K562 (cell line): ENCODE measurements around the gene C4BPB. TPM values are rescaled to one million over a fixed set of nuclear protein-coding genes. Genes with fewer than 3 reads are reported as not detected.

Source experiments
- ATAC-seq: fragments of 200-7000 bp; cut with Tn5 transposase; 3 replicates; pipeline ENCODE4 v1.9.1; 2020; ENCODE audit warnings: moderate library complexity
- BruUV-seq: library from RNA; stranded (reverse); fragments of 400-500 nt; replicated peaks from 2 replicates; lab custom pipeline; 2021; lab: Mats Ljungman, UMichigan
- CTCF ChIA-PET: fragments of 300-600 bp; formaldehyde crosslinking; extraction: SDS; loops from one replicate; lab custom pipeline; 2021; ENCODE audit warnings: low intra/inter-chr PET ratio; lab: Yijun Ruan, JAX
- POLR2A ChIA-PET: fragments of 300-600, 350-650 bp; sonication (Branson Sonifier 250); formaldehyde crosslinking; extraction: SDS; loops from one replicate; lab custom pipeline; 2021; ENCODE audit warnings: antibody characterized with exemption, inconsistent platforms; lab: Yijun Ruan, JAX
- DNase-seq, 4 experiments: peaks; one replicate each; pipeline versions ENCODE4 v3.0.0 to v3.0.0-alpha.2; 2011 to 2018; ENCODE audit warnings: low spot score in 3 of 4, mixed read lengths in 3 of 4; ENCODE audit errors: extremely low read depth in 1 of 4
- FAIRE-seq: peaks from 2 replicates; lab custom pipeline; 2011; peaks lifted over from hg19 to GRCh38; lab: Jason Lieb, UNC
- H2AFZ ChIP-seq: 2 replicates; pipeline ENCODE4 v1.6.0; 2011; ENCODE audit warnings: low read depth, low read length, control low read depth, inconsistent platforms
- H3K27ac ChIP-seq: fragments of 200-600 bp; 3 replicates; pipeline ENCODE4 v1.8.0; 2011; ENCODE audit warnings: low read depth, mild to moderate bottlenecking, control low read depth, inconsistent platforms, low read length, moderate library complexity, mixed read lengths; ENCODE audit errors: extremely low read depth
- H3K27me3 ChIP-seq, 2 experiments: fragments of 300-600 bp in 1 of 2; 2 replicates in 1 of 2; 3 replicates in 1 of 2; pipeline versions ENCODE4 v1.6.0 to v1.8.0; 2011; ENCODE audit warnings: inconsistent platforms in 2 of 2, low read length in 2 of 2, mild to moderate bottlenecking in 1 of 2, mixed read lengths in 1 of 2, moderate library complexity in 1 of 2; ENCODE audit not compliant: control insufficient read depth in 2 of 2, insufficient read depth in 2 of 2
- H3K36me3 ChIP-seq: fragments of 300-600 bp; 3 replicates; pipeline ENCODE4 v1.8.0; 2011; ENCODE audit warnings: mild to moderate bottlenecking, low read length, inconsistent platforms; ENCODE audit not compliant: control insufficient read depth, insufficient read depth
- H3K4me1 ChIP-seq, 2 experiments: fragments of 200-600 bp in 1 of 2; replicated peaks in 1 of 2; 2 replicates in 1 of 2; 3 replicates in 1 of 2; pipeline versions ENCODE4 v1.5.1 to v1.8.0; 2011; ENCODE audit warnings: inconsistent platforms in 2 of 2, low read length in 2 of 2, mild to moderate bottlenecking in 1 of 2, mixed read lengths in 1 of 2, moderate library complexity in 1 of 2; ENCODE audit not compliant: control insufficient read depth in 2 of 2, insufficient read depth in 2 of 2
- H3K4me2 ChIP-seq: 2 replicates; pipeline ENCODE4 v1.6.1; 2011; ENCODE audit warnings: low read length, control low read depth, inconsistent platforms, mixed read lengths; ENCODE audit not compliant: insufficient read depth
- H3K4me3 ChIP-seq: fragments of 200-600 bp; sonication (generic), shearing (Covaris generic); 2 replicates; pipeline ENCODE4 v1.5.1; 2016; ENCODE audit warnings: control low read depth, inconsistent platforms
- H3K79me2 ChIP-seq: fragments of 200-600 bp; 3 replicates; pipeline ENCODE4 v1.8.0; 2011; ENCODE audit warnings: low read length, inconsistent platforms; ENCODE audit not compliant: control insufficient read depth, insufficient read depth
- H3K9ac ChIP-seq, 2 experiments: 2 replicates each; pipeline versions ENCODE4 v1.6.0 to v1.6.1; 2011; ENCODE audit warnings: low read depth in 2 of 2, low read length in 2 of 2, control low read depth in 1 of 2, inconsistent platforms in 1 of 2, mild to moderate bottlenecking in 1 of 2, mixed read lengths in 1 of 2; ENCODE audit not compliant: insufficient read depth in 1 of 2
- H3K9me1 ChIP-seq: one replicate; pipeline ENCODE4 v1.6.0; 2011; ENCODE audit warnings: inconsistent platforms, mild to moderate bottlenecking, low read length, moderate library complexity; ENCODE audit not compliant: control insufficient read depth, insufficient read depth
- H3K9me3 ChIP-seq: replicated peaks from 2 replicates; pipeline ENCODE4 v1.5.1; 2011; ENCODE audit warnings: low read depth, low read length, inconsistent platforms; ENCODE audit not compliant: control insufficient read depth, insufficient read depth
- H4K20me1 ChIP-seq: replicated peaks from 2 replicates; pipeline ENCODE4 v1.6.1; 2011; ENCODE audit warnings: low read length, inconsistent platforms, mixed read lengths; ENCODE audit not compliant: control insufficient read depth, insufficient read depth
- FOSL1 ChIP-seq: fragments of 200-800 bp; sonication (Bioruptor generic); conservative IDR thresholded peaks from 2 replicates; pipeline ENCODE4 v1.6.1; 2016; ENCODE audit warnings: missing genetic modification characterization, missing compliant biosample characterization
- FOXJ2 ChIP-seq: fragments of 200-800 bp; sonication (Bioruptor generic); IDR thresholded peaks from 2 replicates; pipeline ENCODE4 v1.6.1; 2016; ENCODE audit warnings: missing genetic modification characterization, missing compliant biosample characterization
- FOXP1 ChIP-seq: sonication (generic); formaldehyde crosslinking; IDR thresholded peaks from 2 replicates; pipeline ENCODE4 v1.8.0; 2022; ENCODE audit warnings: mild to moderate bottlenecking, missing genetic modification reagents
- IFI16 ChIP-seq: fragments of 250-450 bp; sonication (Bioruptor Pico); IDR thresholded peaks from 2 replicates; pipeline ENCODE4 v2.1.2; 2022; ENCODE audit warnings: mild to moderate bottlenecking, inconsistent platforms
- IRF9 ChIP-seq: fragments of 450-650 bp; IDR thresholded peaks from 2 replicates; pipeline ENCODE4 v1.6.1; 2016; ENCODE audit warnings: missing biosample characterization, missing genetic modification characterization
- PHTF2 ChIP-seq: fragments of 250-450 bp; sonication (Bioruptor Pico); IDR thresholded peaks from 2 replicates; pipeline ENCODE4 v1.5.0; 2021; ENCODE audit warnings: mild to moderate bottlenecking
- RBM14 ChIP-seq: fragments of 200-400 bp; formaldehyde crosslinking; IDR thresholded peaks from 2 replicates; pipeline ENCODE4 v1.6.1; 2018; ENCODE audit warnings: low read depth, mild to moderate bottlenecking, low read length, moderate library complexity, borderline replicate concordance; ENCODE audit not compliant: insufficient read depth
- SOX6 ChIP-seq: fragments of 450-650 bp; IDR thresholded peaks from 2 replicates; pipeline ENCODE4 v1.6.1; 2014; ENCODE audit warnings: mild to moderate bottlenecking
- ZNF57 ChIP-seq: fragments of 450-650 bp; formaldehyde crosslinking; IDR thresholded peaks from 2 replicates; pipeline ENCODE4 v1.4.0; 2020; ENCODE audit warnings: mild to moderate bottlenecking, moderate library complexity
- ZNF584 ChIP-seq: fragments of 200-800 bp; sonication (Bioruptor generic); IDR thresholded peaks from 2 replicates; pipeline ENCODE4 v1.6.1; 2016; ENCODE audit warnings: low read depth, mild to moderate bottlenecking, missing genetic modification characterization, missing compliant biosample characterization
- ZNF76 ChIP-seq: fragments of 250-450 bp; sonication (Bioruptor Pico); IDR thresholded peaks from 2 replicates; pipeline ENCODE4 v1.4.0; 2020; ENCODE audit warnings: mild to moderate bottlenecking, moderate library complexity, borderline replicate concordance
- WGBS: fragments of 100-300 bp; shearing (Covaris generic); methylation state at CpG from one replicate; pipeline ENCODE4 v1.1.6; 2016; ENCODE audit warnings: low coverage, mixed read lengths; ENCODE audit not compliant: insufficient coverage; ENCODE audit errors: missing lambda C conversion rate; 5-methylcytosine and 5-hydroxymethylcytosine counted together
- in situ Hi-C: fragments of 300-500 bp; cut with MboI; formaldehyde crosslinking; loops from 4 replicates; pipeline ENCODE4 v1.15.0; 2018; ENCODE audit warnings: inconsistent platforms, mixed read lengths
- intact Hi-C: fragments of 100-400 bp; cut with micrococcal nuclease; formaldehyde crosslinking; loops from 2 replicates; pipeline ENCODE4 v1.14.2; 2022
- polyA plus RNA-seq, 8 experiments: library from polyadenylated mRNA; depleted of rRNA in 4 of 8; stranded (reverse) in 5 of 8; unstranded in 3 of 8; fragments of >200 nt; fragmentation: Nextera tagmentation in 2 of 8; fragmentation: Illumina TruSeq in 1 of 8; extraction: Ambion mirVana in 2 of 8; extraction: Trizol in 1 of 8; gene quantifications; 2 replicates each; pipeline versions ENCODE4 v1.2.1 to v1.2.3, GENCODE V29; 2011 to 2014; ENCODE audit warnings: inconsistent platforms in 1 of 8, missing spikeins in 1 of 8
- total RNA-seq, 7 experiments: library from RNA; depleted of rRNA in 6 of 7; stranded (reverse); fragments of >200 nt in 6 of 7; fragmentation: Illumina TruSeq in 2 of 7; extraction: Trizol in 2 of 7; gene quantifications; 2 replicates each; pipeline versions ENCODE4 v1.2.1 to v1.2.3, GENCODE V29; 2011 to 2021; ENCODE audit warnings: low replicate concordance in 1 of 7
- TF ChIP-seq, protein P1 (sequence below): fragments of 450-650 bp; IDR thresholded peaks from 2 replicates; pipeline ENCODE4 v1.6.1; 2014; ENCODE audit warnings: low read depth, mild to moderate bottlenecking, moderate library complexity, borderline replicate concordance
- TF ChIP-seq, protein P2 (sequence below): sonication (generic); formaldehyde crosslinking; IDR thresholded peaks from 2 replicates; pipeline ENCODE4 v1.8.1; 2023; ENCODE audit warnings: mild to moderate bottlenecking, missing genetic modification reagents, moderate library complexity
- TF ChIP-seq, protein P3 (sequence below): fragments of 250-450 bp; sonication (Bioruptor Pico); IDR thresholded peaks from 2 replicates; pipeline ENCODE4 v1.4.0; 2020
- TF ChIP-seq, protein P4 (sequence below), 2 experiments: fragments of 450-650 bp in 1 of 2; sonication (generic) in 1 of 2; formaldehyde crosslinking in 1 of 2; IDR thresholded peaks in 1 of 2; conservative IDR thresholded peaks in 1 of 2; 2 replicates each; pipeline versions ENCODE4 v1.6.1 to v1.8.1; 2016 to 2023; ENCODE audit warnings: mild to moderate bottlenecking in 2 of 2, moderate library complexity in 2 of 2, inconsistent platforms in 1 of 2, missing genetic modification reagents in 1 of 2

The C4BPB gene
- total and polyA plus RNA-seq, 9 of the 15 experiments (the other 6 are each of a cell fraction or from before 2014, with no cell fraction given) = not detected

DNA sequence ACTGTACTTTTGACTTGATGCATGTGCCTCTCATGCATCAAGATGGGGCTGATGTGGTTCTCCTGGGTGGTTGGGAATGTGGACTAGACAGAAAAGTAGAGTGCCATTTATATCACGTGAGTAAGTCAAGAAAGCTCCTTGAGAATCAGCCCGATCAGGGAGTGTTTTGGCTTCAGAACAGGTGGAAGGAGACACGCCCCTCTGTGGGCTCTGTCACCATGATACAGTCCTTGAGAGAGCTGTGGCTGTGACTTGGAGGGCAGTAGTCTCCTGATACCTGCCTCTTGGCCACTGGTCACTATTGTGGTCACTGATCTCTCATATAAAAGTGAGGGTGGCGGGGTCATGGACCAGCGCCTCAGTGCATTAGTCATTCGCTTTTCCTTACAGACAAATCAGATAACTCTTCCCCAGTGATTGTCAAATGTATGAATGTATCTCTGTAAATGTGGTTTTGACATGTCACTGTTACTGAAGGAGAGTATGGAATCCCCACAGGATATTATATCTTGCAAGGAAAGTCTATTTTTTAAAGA is 8.9 kb upstream of the C4BPB start:
- CTCF ChIA-PET = interaction anchor here (0.9 to 1.3 kb wide), 3 partner anchors 59 to 418 kb away, joined by 3 read pairs; no protein-coding TSS in a partner anchor
- 33% methylated on average over 6 of the region's 6 CpGs for WGBS
- TF ChIP-seq IRF9 (tag) (no peak), ZNF584 (0 out of 2 replicates have a peak, but pooled peaks have one; percentile 37), SOX6 (0 out of 2 replicates have a peak, but pooled peaks have one; percentile 9), FOXP1 (CRISPR knock-in tag) (no peak), RBM14 (no peak), IFI16 (CRISPR knock-in tag) (no peak), ZNF76 (CRISPR knock-in tag) (no peak), ZNF57 (CRISPR knock-in tag) (no peak), FOSL1 (tag) (peak; percentile 92), PHTF2 (CRISPR knock-in tag) (no peak), FOXJ2 (tag) (no peak)
- TF ChIP-seq, protein P1, sequence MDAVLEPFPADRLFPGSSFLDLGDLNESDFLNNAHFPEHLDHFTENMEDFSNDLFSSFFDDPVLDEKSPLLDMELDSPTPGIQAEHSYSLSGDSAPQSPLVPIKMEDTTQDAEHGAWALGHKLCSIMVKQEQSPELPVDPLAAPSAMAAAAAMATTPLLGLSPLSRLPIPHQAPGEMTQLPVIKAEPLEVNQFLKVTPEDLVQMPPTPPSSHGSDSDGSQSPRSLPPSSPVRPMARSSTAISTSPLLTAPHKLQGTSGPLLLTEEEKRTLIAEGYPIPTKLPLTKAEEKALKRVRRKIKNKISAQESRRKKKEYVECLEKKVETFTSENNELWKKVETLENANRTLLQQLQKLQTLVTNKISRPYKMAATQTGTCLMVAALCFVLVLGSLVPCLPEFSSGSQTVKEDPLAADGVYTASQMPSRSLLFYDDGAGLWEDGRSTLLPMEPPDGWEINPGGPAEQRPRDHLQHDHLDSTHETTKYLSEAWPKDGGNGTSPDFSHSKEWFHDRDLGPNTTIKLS = no peak
- TF ChIP-seq, protein P2, sequence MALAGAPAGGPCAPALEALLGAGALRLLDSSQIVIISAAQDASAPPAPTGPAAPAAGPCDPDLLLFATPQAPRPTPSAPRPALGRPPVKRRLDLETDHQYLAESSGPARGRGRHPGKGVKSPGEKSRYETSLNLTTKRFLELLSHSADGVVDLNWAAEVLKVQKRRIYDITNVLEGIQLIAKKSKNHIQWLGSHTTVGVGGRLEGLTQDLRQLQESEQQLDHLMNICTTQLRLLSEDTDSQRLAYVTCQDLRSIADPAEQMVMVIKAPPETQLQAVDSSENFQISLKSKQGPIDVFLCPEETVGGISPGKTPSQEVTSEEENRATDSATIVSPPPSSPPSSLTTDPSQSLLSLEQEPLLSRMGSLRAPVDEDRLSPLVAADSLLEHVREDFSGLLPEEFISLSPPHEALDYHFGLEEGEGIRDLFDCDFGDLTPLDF (CRISPR knock-in tag) = no peak
- TF ChIP-seq, protein P3, sequence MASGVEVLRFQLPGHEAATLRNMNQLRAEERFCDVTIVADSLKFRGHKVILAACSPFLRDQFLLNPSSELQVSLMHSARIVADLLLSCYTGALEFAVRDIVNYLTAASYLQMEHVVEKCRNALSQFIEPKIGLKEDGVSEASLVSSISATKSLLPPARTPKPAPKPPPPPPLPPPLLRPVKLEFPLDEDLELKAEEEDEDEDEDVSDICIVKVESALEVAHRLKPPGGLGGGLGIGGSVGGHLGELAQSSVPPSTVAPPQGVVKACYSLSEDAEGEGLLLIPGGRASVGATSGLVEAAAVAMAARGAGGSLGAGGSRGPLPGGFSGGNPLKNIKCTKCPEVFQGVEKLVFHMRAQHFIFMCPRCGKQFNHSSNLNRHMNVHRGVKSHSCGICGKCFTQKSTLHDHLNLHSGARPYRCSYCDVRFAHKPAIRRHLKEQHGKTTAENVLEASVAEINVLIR (CRISPR knock-in tag) = no peak
- TF ChIP-seq, protein P4, sequence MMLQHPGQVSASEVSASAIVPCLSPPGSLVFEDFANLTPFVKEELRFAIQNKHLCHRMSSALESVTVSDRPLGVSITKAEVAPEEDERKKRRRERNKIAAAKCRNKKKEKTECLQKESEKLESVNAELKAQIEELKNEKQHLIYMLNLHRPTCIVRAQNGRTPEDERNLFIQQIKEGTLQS (IDR thresholded peaks at IDR 0.05) = peak; percentile 37; the same call in 1 of the 2 replicates
- TF ChIP-seq, protein P4 (CRISPR knock-in tag; conservative IDR thresholded peaks at IDR 0.05) = no peak

More for the DNA sequence above, 8.9 kb upstream of the C4BPB start:
- DNase-seq = peak; percentile 28 to 48 (median 36)
- Histone ChIP-seq H4K20me1 (no peaks in the 10 kb centered on the region), H3K9me1 (no peaks in the 10 kb centered on the region), H3K9me3 (no peaks in the 10 kb centered on the region), H2AFZ (no peak overlapping the region), H3K4me2 (no peak overlapping the region), H3K79me2 (no peaks in the 10 kb centered on the region), H3K27me3 (no peaks in the 10 kb centered on the region), H3K27ac (no peak overlapping the region), H3K36me3 (peaks cover 4% of the 10 kb centered on the region; the same call in 1 of the 3 replicates), H3K4me3 (no peak overlapping the region), H3K9ac (no peak overlapping the region), H3K4me1 (peaks cover 0 to 17% of the 10 kb centered on the region in 2 experiments; a peak in 4 of 5 replicates)
- ATAC-seq = no peak; the same call in 2 of the 3 replicates
- POLR2A ChIA-PET = interaction anchor here (0.9 to 1.4 kb wide), 3 partner anchors 11 to 169 kb away, joined by 3 read pairs; no protein-coding TSS in a partner anchor
- intact Hi-C loops = loop anchor here (5.0 to 10.0 kb wide), 4 partner anchors 243 to 605 kb away; partner anchors contain the start of genes CD55 and IKBKE
- in situ Hi-C loops = loop anchor here (10.0 kb wide), 1 partner anchor 145 kb away; no protein-coding TSS in a partner anchor
- no TSS peak for BruUV-seq
- no peak for FAIRE-seq
